ENCODE measurements around the gene GAD1.

Gene GAD1

DNA sequence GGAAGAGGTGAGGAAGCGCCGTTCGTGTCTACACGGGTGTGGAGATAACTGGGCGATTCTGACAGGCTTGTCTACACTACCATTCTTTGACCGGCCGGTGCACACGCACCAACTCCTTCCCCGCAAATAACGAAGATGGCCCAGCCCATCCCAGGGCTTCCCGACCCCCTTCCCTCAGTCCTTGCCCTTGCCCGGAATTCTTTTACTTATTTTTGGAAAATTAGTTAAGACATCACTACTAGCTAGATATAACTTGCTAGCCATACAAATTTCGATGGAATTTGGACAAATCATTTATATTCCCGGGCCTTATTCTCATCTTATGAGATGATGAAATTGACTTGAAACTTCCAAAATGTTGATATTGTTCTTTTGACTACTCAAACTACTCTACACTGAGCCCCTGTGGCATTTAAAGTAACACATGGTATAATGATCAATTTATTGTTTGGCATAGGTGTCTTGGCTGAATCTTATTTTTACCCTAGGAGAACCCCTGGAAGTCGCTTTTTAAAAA, 45.2 kb upstream of the GAD1 start:
- Histone ChIP-seq H3K9ac (ENCODE audit: low read length) (peak overlapping the region; percentile 82), H3K27ac (ENCODE audit: low read length) (no peak overlapping the region), H2AFZ (ENCODE audit: low read depth, low read length) (peak overlapping the region; percentile 99), H3K9me3 (ENCODE audit: insufficient read depth, low read length) (no peaks in the 10 kb centered on the region), H3K36me3 (replicated peaks; ENCODE audit: low read depth, low read length) (no peaks in the 10 kb centered on the region), H3K79me2 (ENCODE audit: low read length) (no peaks in the 10 kb centered on the region), H3K4me1 (ENCODE audit: low read length) (peaks cover 9% of the 10 kb centered on the region), H3K27me3 (ENCODE audit: low read depth, low read length) (peaks cover 16% of the 10 kb centered on the region), H4K20me1 (ENCODE audit: insufficient read depth, low read length) (no peaks in the 10 kb centered on the region), H3K4me3 (ENCODE audit: low read length) (peak overlapping the region; percentile 98), H3K4me2 (ENCODE audit: low read length) (peak overlapping the region; percentile 82)
- TF ChIP-seq, protein P1, sequence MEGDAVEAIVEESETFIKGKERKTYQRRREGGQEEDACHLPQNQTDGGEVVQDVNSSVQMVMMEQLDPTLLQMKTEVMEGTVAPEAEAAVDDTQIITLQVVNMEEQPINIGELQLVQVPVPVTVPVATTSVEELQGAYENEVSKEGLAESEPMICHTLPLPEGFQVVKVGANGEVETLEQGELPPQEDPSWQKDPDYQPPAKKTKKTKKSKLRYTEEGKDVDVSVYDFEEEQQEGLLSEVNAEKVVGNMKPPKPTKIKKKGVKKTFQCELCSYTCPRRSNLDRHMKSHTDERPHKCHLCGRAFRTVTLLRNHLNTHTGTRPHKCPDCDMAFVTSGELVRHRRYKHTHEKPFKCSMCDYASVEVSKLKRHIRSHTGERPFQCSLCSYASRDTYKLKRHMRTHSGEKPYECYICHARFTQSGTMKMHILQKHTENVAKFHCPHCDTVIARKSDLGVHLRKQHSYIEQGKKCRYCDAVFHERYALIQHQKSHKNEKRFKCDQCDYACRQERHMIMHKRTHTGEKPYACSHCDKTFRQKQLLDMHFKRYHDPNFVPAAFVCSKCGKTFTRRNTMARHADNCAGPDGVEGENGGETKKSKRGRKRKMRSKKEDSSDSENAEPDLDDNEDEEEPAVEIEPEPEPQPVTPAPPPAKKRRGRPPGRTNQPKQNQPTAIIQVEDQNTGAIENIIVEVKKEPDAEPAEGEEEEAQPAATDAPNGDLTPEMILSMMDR (IDR thresholded peaks at IDR 0.05; ENCODE audit: low read depth, low read length) = no peak
- no peak for TF ChIP-seq EZH2phosphoT487 (IDR thresholded peaks at IDR 0.05; ENCODE audit: low read depth)

GRCh38 chr2:170772295-170772694, 44.4 kb upstream of the GAD1 start:
- Histone ChIP-seq H3K79me2 (ENCODE audit: low read length) (no peaks in the 10 kb centered on the region), H2AFZ (ENCODE audit: low read depth, low read length) (no peak overlapping the region), H3K9ac (ENCODE audit: low read length) (no peak overlapping the region), H4K20me1 (ENCODE audit: insufficient read depth, low read length) (no peaks in the 10 kb centered on the region), H3K4me3 (ENCODE audit: low read length) (no peak overlapping the region), H3K36me3 (replicated peaks; ENCODE audit: low read depth, low read length) (no peaks in the 10 kb centered on the region), H3K4me1 (ENCODE audit: low read length) (peaks cover 4% of the 10 kb centered on the region; the same call in 1 of the 2 replicates), H3K27me3 (ENCODE audit: low read depth, low read length) (peaks cover 16% of the 10 kb centered on the region), H3K4me2 (ENCODE audit: low read length) (no peak overlapping the region), H3K27ac (ENCODE audit: low read length) (no peak overlapping the region), H3K9me3 (ENCODE audit: insufficient read depth, low read length) (no peaks in the 10 kb centered on the region)
- TF ChIP-seq, protein P1 (IDR thresholded peaks at IDR 0.05; ENCODE audit: low read depth, low read length) = no peak
- no peak for TF ChIP-seq EZH2phosphoT487 (IDR thresholded peaks at IDR 0.05; ENCODE audit: low read depth)

- Histone ChIP-seq H3K36me3 (replicated peaks; ENCODE audit: low read depth, low read length) (no peaks in the 10 kb centered on the region), H3K9ac (ENCODE audit: low read length) (no peak overlapping the region), H2AFZ (ENCODE audit: low read depth, low read length) (no peak overlapping the region), H3K9me3 (ENCODE audit: insufficient read depth, low read length) (no peaks in the 10 kb centered on the region), H3K27ac (ENCODE audit: low read length) (no peak overlapping the region), H4K20me1 (ENCODE audit: insufficient read depth, low read length) (no peaks in the 10 kb centered on the region), H3K27me3 (ENCODE audit: low read depth, low read length) (peaks cover 16% of the 10 kb centered on the region), H3K4me1 (ENCODE audit: low read length) (peaks cover 4% of the 10 kb centered on the region; the same call in 1 of the 2 replicates), H3K4me3 (ENCODE audit: low read length) (no peak overlapping the region), H3K4me2 (ENCODE audit: low read length) (no peak overlapping the region), H3K79me2 (ENCODE audit: low read length) (no peaks in the 10 kb centered on the region)
- TF ChIP-seq, protein P1 (IDR thresholded peaks at IDR 0.05; ENCODE audit: low read depth, low read length) = no peak
- no peak for TF ChIP-seq EZH2phosphoT487 (IDR thresholded peaks at IDR 0.05; ENCODE audit: low read depth)
Measured at GRCh38 chr2:170774074-170774473, 42.6 kb upstream of the GAD1 start.

GRCh38 chr2:170778900-170779299, 37.8 kb upstream of the GAD1 start:
- H3K36me3 ChIP-seq (replicated peaks; ENCODE audit: low read depth, low read length) = no peaks in the 10 kb centered on the region
- no peaks in the 10 kb centered on the region for H3K27me3 ChIP-seq (ENCODE audit: low read depth, low read length)
- no peak overlapping the region for H3K4me2 ChIP-seq (ENCODE audit: low read length)
- no peaks in the 10 kb centered on the region for H3K9me3 ChIP-seq (ENCODE audit: insufficient read depth, low read length)
- H3K9ac ChIP-seq (ENCODE audit: low read length) = no peak overlapping the region
- H2AFZ ChIP-seq (ENCODE audit: low read depth, low read length) = no peak overlapping the region
- no peaks in the 10 kb centered on the region for H3K4me1 ChIP-seq (ENCODE audit: low read length)
- H3K4me3 ChIP-seq (ENCODE audit: low read length) = no peak overlapping the region
- TF ChIP-seq EZH2phosphoT487 (IDR thresholded peaks at IDR 0.05; ENCODE audit: low read depth) = no peak
- TF ChIP-seq, protein P1 (IDR thresholded peaks at IDR 0.05; ENCODE audit: low read depth, low read length) = no peak
- H4K20me1 ChIP-seq (ENCODE audit: insufficient read depth, low read length) = no peaks in the 10 kb centered on the region
- H3K79me2 ChIP-seq (ENCODE audit: low read length) = no peaks in the 10 kb centered on the region
- H3K27ac ChIP-seq (ENCODE audit: low read length) = no peak overlapping the region

Measured in OCI-LY3 (cell line).